GM15510 (cell line): Measurements from ENCODE around the gene HEG1.

ENCODE experiments used
- POLR2A ChIP-seq: IDR thresholded peaks from 3 replicates; pipeline ENCODE4 v1.6.1; 2011; ENCODE audit warnings: borderline replicate concordance; ENCODE audit not compliant: insufficient read length; ENCODE audit errors: extremely low read depth

HEG1 gene

DNA sequence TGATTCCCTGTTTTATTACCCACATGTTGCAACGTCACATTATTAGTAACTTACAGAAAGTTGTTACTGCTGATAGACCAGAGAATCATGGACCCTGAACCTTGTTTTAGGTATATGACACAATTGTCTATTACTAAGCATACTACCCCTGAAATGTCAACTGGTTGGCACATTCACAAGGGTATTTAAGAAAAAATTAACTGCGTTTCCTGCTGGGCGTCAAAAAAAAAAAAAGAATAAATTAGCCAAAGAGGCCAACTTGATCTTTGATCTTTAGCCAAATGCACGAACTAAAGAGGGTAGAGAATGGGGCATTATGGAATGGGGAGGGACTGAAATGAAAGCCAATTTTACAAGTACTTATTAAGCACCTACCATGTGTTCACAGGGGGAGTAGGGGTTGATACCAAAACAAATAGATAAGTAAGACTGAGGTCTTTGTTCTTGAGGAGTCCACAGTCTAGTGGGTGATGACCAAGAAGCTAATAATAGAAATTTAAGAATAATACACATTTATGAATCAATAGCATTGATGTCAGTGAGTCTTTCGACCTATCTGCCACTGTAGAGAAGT, 103.4 kb downstream of the HEG1 start:
- no peak for TF ChIP-seq POLR2A

GRCh38 chr3:124951511-124952281, 104.1 kb downstream of the HEG1 start:
- no peak for TF ChIP-seq POLR2A

- no peak for TF ChIP-seq POLR2A
Measured at GRCh38 chr3:124950026-124950425, 105.8 kb downstream of the HEG1 start.

DNA sequence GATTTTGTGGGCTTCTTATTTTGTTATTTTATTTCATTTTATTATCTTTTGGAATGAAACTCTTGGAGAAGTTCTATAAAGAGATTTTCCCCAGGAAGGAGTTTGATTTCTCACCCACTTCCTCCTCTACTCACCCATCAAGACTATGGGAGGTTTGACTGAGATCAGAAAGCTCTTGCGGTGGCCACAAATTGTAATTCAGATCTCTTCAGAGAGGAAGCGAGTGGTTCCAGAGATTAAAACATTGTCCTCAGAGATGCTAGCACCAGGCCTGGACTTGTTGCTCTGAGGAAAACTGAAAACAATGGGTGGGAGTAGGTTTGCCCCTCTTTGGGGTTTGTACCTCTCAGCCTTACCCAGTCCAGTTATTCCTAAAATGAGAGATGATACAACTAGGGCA, 113.2 kb downstream of the HEG1 start:
- no peak for TF ChIP-seq POLR2A

- TF ChIP-seq POLR2A: no peak
Measured at GRCh38 chr3:124941771-124942170, 114.0 kb downstream of the HEG1 start.

DNA sequence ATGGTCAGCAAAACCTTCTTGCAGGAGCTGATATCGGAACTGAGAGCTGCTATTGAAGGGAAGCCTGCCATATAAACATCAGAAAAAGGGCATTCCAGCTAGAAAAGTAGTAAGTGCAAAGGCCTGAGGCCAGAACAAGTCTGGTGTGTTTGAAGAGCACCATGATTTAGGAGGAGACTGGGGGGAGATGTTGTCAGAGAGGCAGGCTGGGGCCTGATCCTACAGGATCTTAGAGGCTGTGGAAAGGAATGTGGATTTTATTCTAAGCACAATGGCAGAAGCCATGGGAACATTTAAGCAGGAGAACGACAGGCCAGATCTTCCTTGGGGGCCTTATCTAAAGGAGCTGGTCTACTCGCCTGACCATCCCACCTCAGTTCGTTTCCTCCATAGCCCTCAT, 116.1 kb downstream of the HEG1 start:
- no peak for TF ChIP-seq POLR2A

DNA sequence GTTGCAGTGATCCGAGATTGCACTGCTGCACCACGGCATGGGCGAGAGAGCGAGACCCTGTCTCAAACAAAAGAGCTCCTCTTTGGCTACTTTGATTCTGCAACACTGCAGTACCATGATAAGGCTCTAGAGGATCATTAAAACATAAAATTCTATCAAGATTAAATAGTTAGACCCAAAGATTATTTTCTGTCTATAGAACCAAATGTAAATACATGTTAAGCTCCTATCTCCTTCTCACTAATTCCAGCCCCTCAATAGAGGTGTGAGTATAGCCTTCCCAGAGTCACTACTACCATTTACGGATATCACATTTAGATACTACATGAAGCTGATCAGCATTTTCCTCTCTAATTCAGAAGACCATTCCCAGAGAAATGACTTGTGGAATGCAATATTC, 116.9 kb downstream of the HEG1 start:
- no peak for TF ChIP-seq POLR2A

DNA sequence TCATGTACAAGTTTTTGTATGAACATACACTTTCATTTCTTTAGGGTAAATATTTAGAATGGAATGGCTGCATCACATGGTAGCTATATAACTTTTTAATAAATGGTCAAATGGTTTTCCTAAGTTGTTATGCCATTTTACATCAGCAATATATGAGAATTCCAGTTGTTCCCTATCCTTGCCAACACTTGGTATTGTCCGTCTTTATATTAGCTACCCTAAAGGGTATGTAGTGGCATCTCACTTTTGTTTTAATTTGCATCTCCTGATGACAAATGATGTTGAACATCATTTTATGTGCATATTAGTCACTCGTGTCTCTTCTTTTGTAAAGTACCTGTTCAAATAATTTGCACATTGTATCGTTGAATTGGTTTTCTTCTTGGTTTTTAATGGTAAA, 118.7 kb downstream of the HEG1 start:
- no peak for TF ChIP-seq POLR2A

DNA sequence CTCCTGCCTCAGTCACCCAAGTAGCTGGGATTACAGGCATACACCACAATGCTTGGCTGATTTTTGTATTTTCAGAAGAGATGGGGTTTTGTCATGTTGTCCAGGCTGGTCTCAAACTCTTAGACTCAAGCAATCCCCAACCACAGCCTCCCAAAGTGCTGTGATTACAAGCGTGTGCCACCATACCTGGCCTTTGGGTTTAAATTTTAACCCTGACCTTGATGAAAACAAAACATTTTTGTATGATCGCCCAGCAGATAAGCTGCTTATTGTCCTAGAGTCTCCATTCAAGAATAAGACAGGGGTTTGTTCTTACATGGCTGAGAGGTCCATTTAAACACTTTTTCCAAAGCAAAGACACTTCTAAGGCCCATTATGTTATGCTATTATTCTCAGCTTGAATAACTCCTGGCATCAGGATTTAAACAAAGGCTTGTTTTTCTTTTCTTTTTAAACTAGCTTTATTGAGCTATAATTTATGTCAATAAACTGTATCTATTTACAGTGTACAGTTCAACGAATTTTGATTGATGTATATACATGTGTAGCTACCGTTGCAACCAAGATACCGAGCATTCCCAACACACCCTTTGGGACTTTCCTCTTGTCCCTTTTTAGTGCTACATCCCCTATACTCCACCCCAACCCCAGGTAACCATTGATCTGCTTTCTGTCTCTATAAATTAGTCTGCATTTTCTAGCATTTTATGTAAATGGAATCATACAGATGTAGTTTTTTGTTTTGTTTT, 119.8 kb downstream of the HEG1 start:
- TF ChIP-seq POLR2A: no peak

DNA sequence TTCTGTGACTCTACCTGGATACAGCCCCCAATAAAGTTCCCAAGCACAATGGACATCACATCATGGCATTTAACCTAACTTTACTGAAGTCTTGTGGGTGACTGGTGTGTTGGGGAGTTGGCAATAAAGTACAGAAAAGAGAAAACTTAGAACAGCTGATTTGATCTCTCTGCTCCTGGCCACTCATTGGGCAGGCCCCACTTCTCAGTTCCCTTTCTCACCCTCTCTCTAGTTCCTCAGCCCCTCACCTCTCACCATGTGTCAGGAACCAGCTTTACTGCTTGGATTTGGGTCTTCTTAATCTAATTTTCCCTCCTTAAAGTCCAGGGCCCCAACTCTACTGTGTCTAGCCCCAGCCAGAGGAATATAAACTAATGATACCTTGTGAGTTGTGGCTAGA, 120.5 kb downstream of the HEG1 start:
- TF ChIP-seq POLR2A: no peak

DNA sequence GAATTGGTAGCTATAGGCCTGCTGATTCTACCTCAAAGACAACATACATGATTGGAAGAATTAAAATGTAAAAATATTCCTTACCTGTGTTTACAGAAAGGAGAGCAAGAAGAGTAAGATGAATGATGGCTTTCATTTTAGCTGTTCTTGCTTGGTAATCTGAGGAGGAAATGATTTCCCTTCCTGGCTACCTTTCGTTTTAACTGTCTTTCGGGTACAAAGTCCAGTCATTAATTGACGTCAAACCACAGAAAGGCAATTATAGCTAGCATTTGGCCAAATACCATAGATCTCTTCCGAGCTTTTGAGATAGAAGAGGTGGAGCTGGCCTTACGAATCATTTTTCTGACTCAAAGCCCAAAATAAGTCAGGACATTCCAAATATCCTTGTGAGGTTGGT, 121.2 kb downstream of the HEG1 start, which contains the start of gene MUC13:
Gene MUC13 (minus strand): TSS at position 175 of the 400 bp plus-strand sequence. CDS start 39 bp downstream, at position 136.
- TF ChIP-seq POLR2A: no peak

DNA sequence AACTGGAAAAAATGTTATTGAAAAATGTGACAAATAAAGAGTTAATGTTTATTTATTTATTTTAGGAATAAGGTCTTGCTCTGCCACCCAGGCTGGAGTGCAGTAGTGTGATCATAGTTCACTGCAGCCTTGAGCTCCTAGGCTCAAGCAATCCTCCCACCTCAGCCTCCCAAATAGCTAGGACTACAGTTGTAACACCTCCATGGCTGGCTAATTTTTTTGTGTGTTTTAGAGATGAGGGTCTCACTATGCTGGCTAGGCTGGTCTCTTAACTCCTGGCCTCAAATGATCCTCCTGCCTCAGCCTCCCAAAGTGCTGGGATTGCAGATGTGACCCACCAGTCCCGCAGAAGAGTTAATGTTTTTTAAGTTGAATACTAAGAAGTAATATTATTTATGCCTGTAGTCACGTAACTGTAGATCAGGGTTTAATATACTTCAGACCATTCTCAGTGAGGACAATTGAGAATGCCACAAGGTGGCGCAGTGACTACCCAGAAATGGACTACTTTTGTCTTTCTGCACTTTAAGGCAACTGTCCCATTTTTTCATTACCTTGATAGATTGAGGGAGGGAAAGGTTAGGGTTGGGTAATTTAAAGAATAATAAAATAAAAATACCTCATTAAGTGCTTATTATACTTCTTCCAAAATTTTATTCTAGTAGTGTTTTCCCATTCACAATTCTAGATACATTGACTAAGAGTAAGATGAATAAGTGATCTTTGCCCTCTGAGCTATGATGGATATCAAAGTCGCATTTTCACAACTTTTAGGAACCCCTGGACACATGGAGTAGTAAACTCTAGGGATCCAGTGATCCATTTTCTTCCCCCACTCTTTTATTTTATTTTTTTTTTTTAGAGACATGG, 127.2 kb downstream of the HEG1 start:
- no peak for TF ChIP-seq POLR2A

DNA sequence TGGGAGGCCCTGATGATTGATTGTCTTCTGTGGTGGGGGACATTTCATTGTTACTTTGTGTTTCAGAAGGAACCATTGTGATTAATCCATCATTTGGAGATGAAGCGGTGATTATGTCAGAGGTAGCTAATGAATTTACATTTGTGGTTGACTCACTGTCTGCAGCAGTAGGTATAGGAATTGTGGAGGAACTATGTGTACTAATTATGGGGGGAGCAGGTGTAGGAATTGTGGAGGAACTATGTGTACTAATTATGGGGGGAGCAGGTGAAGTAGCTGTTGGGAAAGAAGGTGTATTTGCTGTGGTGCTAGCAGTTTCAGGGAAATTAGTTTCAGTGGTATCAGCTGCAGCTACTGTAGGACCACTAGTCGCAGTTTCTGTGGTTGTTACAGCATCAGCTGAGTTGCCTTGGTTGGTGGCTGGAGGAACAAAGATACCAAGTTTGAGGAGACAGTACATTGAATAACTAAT, 128.2 kb downstream of the HEG1 start:
- TF ChIP-seq POLR2A: no peak

DNA sequence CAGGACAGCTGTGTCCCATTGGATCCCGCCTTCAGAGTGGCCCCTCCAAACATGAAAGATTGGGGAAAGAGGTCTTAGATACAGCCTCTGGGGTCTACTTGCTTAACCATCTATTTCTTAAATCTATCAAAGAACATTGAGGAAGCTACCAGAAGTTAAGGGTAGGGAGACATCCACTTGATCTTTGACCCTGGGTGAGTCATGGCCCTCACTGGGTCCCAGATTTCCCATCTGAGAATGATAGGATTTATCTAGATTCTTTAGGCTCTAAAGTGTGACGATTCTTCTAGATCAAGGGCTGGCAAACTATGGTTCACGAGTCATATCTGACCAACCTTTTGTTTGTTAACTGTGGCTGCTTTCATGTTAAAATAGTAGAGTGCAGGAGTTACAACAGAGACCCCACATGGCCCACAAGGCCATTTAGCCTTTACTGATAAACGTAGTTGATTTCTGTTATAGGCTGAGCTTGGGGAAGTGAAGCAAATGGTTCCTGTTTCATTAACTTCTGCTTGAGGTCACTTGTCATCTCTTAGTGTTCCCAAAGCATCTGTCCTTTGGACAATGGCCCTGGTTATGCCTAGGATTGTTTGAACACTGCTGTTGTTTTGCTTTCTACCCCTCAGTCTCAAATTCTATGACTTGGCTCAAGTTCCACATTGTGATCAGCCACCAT, 129.2 kb downstream of the HEG1 start:
- no peak for TF ChIP-seq POLR2A
